Islet precursor cell (in vitro differentiated cells): ENCODE data around the gene PSMB11.

Experiments used
- DNase-seq: peaks from one replicate; pipeline ENCODE4 v3.0.0-alpha.2; 2018

Gene PSMB11

GRCh38 chr14:23015618-23016017, 26.4 kb upstream of the PSMB11 start:
- no peak for DNase-seq

- no peak for DNase-seq
Observed at GRCh38 chr14:23017091-23017490, 24.9 kb upstream of the PSMB11 start.

GRCh38 chr14:23018107-23018506, 23.9 kb upstream of the PSMB11 start:
- DNase-seq, result no peak

- DNase-seq, result no peak
Observed at GRCh38 chr14:23020143-23021128, 21.6 kb upstream of the PSMB11 start.

- DNase-seq, result peak; percentile 26
Observed at GRCh38 chr14:23021434-23021833, 20.6 kb upstream of the PSMB11 start.

- no peak for DNase-seq
Observed at GRCh38 chr14:23021889-23022442, 20.0 kb upstream of the PSMB11 start.

GRCh38 chr14:23023022-23023794, 18.8 kb upstream of the PSMB11 start:
- DNase-seq, result no peak

- peak; percentile 14 for DNase-seq
Observed at GRCh38 chr14:23023795-23024152, 18.2 kb upstream of the PSMB11 start.

GRCh38 chr14:23024612-23025075, 17.4 kb upstream of the PSMB11 start:
- peak; percentile 49 for DNase-seq

- DNase-seq, result peak; percentile 63
Observed at GRCh38 chr14:23025151-23025814, 16.7 kb upstream of the PSMB11 start.

- no peak for DNase-seq
Observed at GRCh38 chr14:23028799-23029198, 13.2 kb upstream of the PSMB11 start.

GRCh38 chr14:23030936-23031335, 11.1 kb upstream of the PSMB11 start:
- DNase-seq, result no peak

- no peak for DNase-seq
Observed at GRCh38 chr14:23033251-23033727, 8.7 kb upstream of the PSMB11 start.

- DNase-seq, result no peak
Observed at GRCh38 chr14:23033801-23034497, 8.1 kb upstream of the PSMB11 start.

GRCh38 chr14:23034498-23035302, 7.3 kb upstream of the PSMB11 start, which contains the start of gene PSMB5:
TSS of gene PSMB5 (minus strand) at chr14:23034900. CDS start at chr14:23034881, 19 bp downstream.
- DNase-seq, result peak; percentile 95

- no peak for DNase-seq
Observed at GRCh38 chr14:23035303-23036144, 6.5 kb upstream of the PSMB11 start.

GRCh38 chr14:23040100-23040499, 1.9 kb upstream of the PSMB11 start:
- no peak for DNase-seq

- DNase-seq, result no peak
Observed at GRCh38 chr14:23041729-23042128, 283 bp upstream of the PSMB11 start.

GRCh38 chr14:23043145-23043544, 1.1 kb downstream of the PSMB11 start:
- no peak for DNase-seq

- peak; percentile 75 for DNase-seq
Observed at GRCh38 chr14:23043754-23044153, 1.7 kb downstream of the PSMB11 start.
